Sigmoid colon (tissue), 7 donors: ENCODE measurements around the gene SLC50A1. TPM values are rescaled to one million over a fixed set of nuclear protein-coding genes. Genes with fewer than 3 reads are reported as not detected.

ENCODE experiments used
- DNase-seq: peaks from one replicate; pipeline ENCODE4 v3.0.0-alpha.2; 2019
- H3K27ac ChIP-seq, 4 donors: fragments of 200-600 bp; sonication (generic); one replicate each; pipeline ENCODE4 v1.5.1; 2016 to 2019; ENCODE audit warnings: mild to moderate bottlenecking in 1 of 4
- H3K27me3 ChIP-seq, 3 donors: fragments of 200-600 bp; sonication (generic); one replicate each; pipeline ENCODE4 v1.5.1; 2019; ENCODE audit warnings: mild to moderate bottlenecking in 1 of 3
- H3K36me3 ChIP-seq, 4 donors: fragments of 200-600 bp; sonication (generic); one replicate each; pipeline ENCODE4 v1.5.1; 2016 to 2019
- H3K4me1 ChIP-seq, 4 donors: fragments of 200-600 bp; sonication (generic); one replicate each; pipeline ENCODE4 v1.5.1; 2017 to 2019
- H3K4me3 ChIP-seq, 4 donors: fragments of 200-600 bp; sonication (generic); one replicate each; pipeline ENCODE4 v1.5.1; 2017 to 2019; ENCODE audit warnings: mild to moderate bottlenecking in 2 of 4, moderate library complexity in 1 of 4
- H3K9me3 ChIP-seq, 4 donors: fragments of 200-600 bp in 3 of 4; sonication (generic) in 3 of 4; one replicate each; pipeline versions ENCODE4 v1.5.1 to v1.6.1; 2013 to 2019
- CTCF ChIP-seq, 4 experiments: fragments of 450-650 bp in 3 of 4; fragments of 200-600 bp in 1 of 4; IDR thresholded peaks; one replicate each; pipeline ENCODE4 v1.5.1; 2016 to 2019; ENCODE audit warnings: antibody characterized with exemption in 4 of 4, mild to moderate bottlenecking in 3 of 4, moderate library complexity in 2 of 4
- EP300 ChIP-seq, 4 donors: sonication (generic); formaldehyde crosslinking; IDR thresholded peaks; one replicate each; pipeline ENCODE4 v1.6.1; 2017; ENCODE audit warnings: antibody characterized with exemption in 4 of 4
- POLR2A ChIP-seq, 2 donors: fragments of 450-650 bp; IDR thresholded peaks; one replicate each; pipeline ENCODE4 v1.6.1; 2016; ENCODE audit warnings: antibody characterized with exemption in 2 of 2, mild to moderate bottlenecking in 2 of 2, moderate library complexity in 2 of 2
- POLR2AphosphoS5 ChIP-seq, 4 donors: sonication (generic); formaldehyde crosslinking; IDR thresholded peaks; one replicate each; pipeline ENCODE4 v1.6.1; 2017; ENCODE audit warnings: antibody characterized with exemption in 4 of 4
- WGBS, 2 donors: extraction: QIAGEN DNeasy Blood & Tissue Kit; methylation state at CpG; one replicate each; pipeline ENCODE4 v1.1.7; 2013; 5-methylcytosine and 5-hydroxymethylcytosine counted together
- intact Hi-C: fragments of 100-400 bp; cut with DNase I; formaldehyde crosslinking; loops from one replicate; pipeline ENCODE4 v1.15.1; 2023
- polyA plus RNA-seq, 3 donors: library from polyadenylated mRNA; stranded (reverse); fragments of 200-250 nt; gene quantifications; one replicate each; pipeline ENCODE4 v1.2.3, GENCODE V29; 2013
- total RNA-seq, 4 donors: library from RNA; depleted of rRNA; stranded (reverse); fragments of >200 nt; gene quantifications; one replicate each; pipeline ENCODE4 v1.1.0, GENCODE V29; 2016
- donor health status: healthy with polysubstance abuse.
- donor health status: Bipolar disorder and iron deficiency.
- donor health status: healthy.

The SLC50A1 gene
- total and polyA plus RNA-seq, 7 donors, result 8.0 to 151 (median 21.4) TPM

GRCh38 chr1:155128755-155129473 lies 6.7 kb upstream of the SLC50A1 start:
- Histone ChIP-seq H3K4me3 (peak overlapping the region; percentile 62 to 65 (median 64)), H3K9me3 (no peaks in the 10 kb centered on the region), H3K4me1 (peaks cover 0 to 61% (median 47%) of the 10 kb centered on the region in 4 donors), H3K27me3 (no peaks in the 10 kb centered on the region), H3K27ac (peak overlapping the region; percentile 87 to 99 (median 98)), H3K36me3 (peaks cover 12 to 28% (median 14%) of the 10 kb centered on the region in 4 donors)
- TF ChIP-seq CTCF (IDR thresholded peaks at IDR 0.05) (no peak), EP300 (IDR thresholded peaks at IDR 0.05) (no peak), POLR2AphosphoS5 (IDR thresholded peaks at IDR 0.05) (peak in 1 of 4 donors; percentile 65), POLR2A (IDR thresholded peaks at IDR 0.05) (peak in 1 of 2 donors; percentile 54)
- 4 to 13% methylated on average over 14 of the region's 14 CpGs for WGBS, 2 donors
- intact Hi-C loops, result loop anchor here (5.0 kb wide), 1 partner anchor 38 kb away; no protein-coding TSS in a partner anchor
- peak; percentile 69 for DNase-seq

GRCh38 chr1:155130272-155131006 lies 5.2 kb upstream of the SLC50A1 start:
- Histone ChIP-seq H3K4me1 (peaks cover 0 to 73% (median 58%) of the 10 kb centered on the region in 4 donors), H3K9me3 (no peaks in the 10 kb centered on the region), H3K4me3 (peak overlapping the region; percentile 62 to 65 (median 64)), H3K27ac (peak overlapping the region; percentile 87 to 99 (median 98)), H3K36me3 (peaks cover 16 to 35% (median 19%) of the 10 kb centered on the region in 4 donors), H3K27me3 (no peaks in the 10 kb centered on the region)
- WGBS, 2 donors, result 14 to 22% methylated on average over 6 of the region's 6 CpGs
- TF ChIP-seq EP300 (IDR thresholded peaks at IDR 0.05) (no peak), POLR2AphosphoS5 (IDR thresholded peaks at IDR 0.05) (no peak), CTCF (IDR thresholded peaks at IDR 0.05) (no peak), POLR2A (IDR thresholded peaks at IDR 0.05) (no peak)
- no peak for DNase-seq
- intact Hi-C loops, result no loop called here

GRCh38 chr1:155131285-155131684 lies 4.4 kb upstream of the SLC50A1 start:
- H3K4me3 ChIP-seq, result no peak overlapping the region
- WGBS, 2 donors, result 48 to 81% methylated on average over 8 of the region's 8 CpGs
- H3K27me3 ChIP-seq, result no peaks in the 10 kb centered on the region
- H3K36me3 ChIP-seq, result peaks cover 16 to 35% (median 19%) of the 10 kb centered on the region in 4 donors
- TF ChIP-seq POLR2AphosphoS5 (IDR thresholded peaks at IDR 0.05) (peak in 2 of 4 donors; percentile 27 to 71), EP300 (IDR thresholded peaks at IDR 0.05) (peak in 2 of 4 donors; percentile 66 to 86), CTCF (IDR thresholded peaks at IDR 0.05) (no peak)
- H3K9me3 ChIP-seq, result no peaks in the 10 kb centered on the region
- peak overlapping the region; percentile 87 to 99 (median 98) for H3K27ac ChIP-seq
- peak; percentile 70 for DNase-seq
- H3K4me1 ChIP-seq, result peaks cover 0 to 64% (median 52%) of the 10 kb centered on the region in 4 donors
- intact Hi-C loops, result no loop called here

GRCh38 chr1:155131856-155132255 lies 3.8 kb upstream of the SLC50A1 start:
- TF ChIP-seq EP300 (IDR thresholded peaks at IDR 0.05) (no peak), POLR2AphosphoS5 (IDR thresholded peaks at IDR 0.05) (no peak), POLR2A (IDR thresholded peaks at IDR 0.05) (no peak), CTCF (IDR thresholded peaks at IDR 0.05) (no peak)
- Histone ChIP-seq H3K27me3 (no peaks in the 10 kb centered on the region), H3K27ac (peak overlapping the region; percentile 87 to 99 (median 98)), H3K4me3 (no peak overlapping the region), H3K36me3 (peaks cover 16 to 35% (median 19%) of the 10 kb centered on the region in 4 donors), H3K9me3 (no peaks in the 10 kb centered on the region), H3K4me1 (peaks cover 0 to 62% (median 50%) of the 10 kb centered on the region in 4 donors)
- intact Hi-C loops, result no loop called here
- no peak for DNase-seq
- WGBS, 2 donors, result 35 to 61% methylated on average over 2 of the region's 2 CpGs
